HG03565 (cell line): ENCODE measurements around the gene CHKB.

ENCODE experiments used
- ATAC-seq: cut with Tn5 transposase; IDR thresholded peaks from one replicate; pipeline ENCODE4 v1.9.1; 2021; ENCODE audit warnings: mild to moderate bottlenecking, moderate library complexity; ENCODE audit not compliant: unreplicated experiment

Gene CHKB

GRCh38 chr22:50600538-50600937, 17.9 kb upstream of the CHKB start, which contains the start of gene MAPK8IP2:
TSS of gene MAPK8IP2 (plus strand) at chr22:50600793. CDS start at chr22:50600819, 26 bp downstream.
- ATAC-seq: no peak

GRCh38 chr22:50599816-50600455, 17.3 kb upstream of the CHKB start:
- no peak for ATAC-seq

GRCh38 chr22:50597097-50597496, 14.4 kb upstream of the CHKB start:
- no peak for ATAC-seq

GRCh38 chr22:50595189-50595588, 12.5 kb upstream of the CHKB start:
- no peak for ATAC-seq

GRCh38 chr22:50587407-50587806, 4.8 kb upstream of the CHKB start:
- ATAC-seq: no peak

DNA sequence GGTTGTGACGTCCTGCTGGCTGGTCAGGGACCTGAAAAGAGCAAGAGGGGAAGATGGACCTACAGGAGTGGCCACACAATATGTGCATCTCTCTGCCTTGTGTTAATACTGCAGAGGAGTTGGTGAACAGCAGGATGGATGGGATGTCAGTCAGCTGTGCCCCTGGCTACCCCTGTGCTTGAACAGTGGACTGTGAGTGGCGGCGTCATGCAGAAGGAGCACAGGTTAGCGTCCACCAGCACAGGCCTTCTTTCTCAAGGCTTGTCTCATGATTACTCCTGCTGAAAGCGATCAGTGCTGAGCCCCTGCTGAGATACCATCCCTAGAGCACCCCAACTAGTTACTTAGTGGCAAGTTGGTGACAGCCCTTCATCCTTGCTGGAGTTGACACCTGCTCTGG, 3.8 kb upstream of the CHKB start:
- ATAC-seq: no peak

GRCh38 chr22:50585781-50586180, 3.1 kb upstream of the CHKB start:
- no peak for ATAC-seq

- no peak for ATAC-seq
Observed at GRCh38 chr22:50585238-50585637, 2.6 kb upstream of the CHKB start.

DNA sequence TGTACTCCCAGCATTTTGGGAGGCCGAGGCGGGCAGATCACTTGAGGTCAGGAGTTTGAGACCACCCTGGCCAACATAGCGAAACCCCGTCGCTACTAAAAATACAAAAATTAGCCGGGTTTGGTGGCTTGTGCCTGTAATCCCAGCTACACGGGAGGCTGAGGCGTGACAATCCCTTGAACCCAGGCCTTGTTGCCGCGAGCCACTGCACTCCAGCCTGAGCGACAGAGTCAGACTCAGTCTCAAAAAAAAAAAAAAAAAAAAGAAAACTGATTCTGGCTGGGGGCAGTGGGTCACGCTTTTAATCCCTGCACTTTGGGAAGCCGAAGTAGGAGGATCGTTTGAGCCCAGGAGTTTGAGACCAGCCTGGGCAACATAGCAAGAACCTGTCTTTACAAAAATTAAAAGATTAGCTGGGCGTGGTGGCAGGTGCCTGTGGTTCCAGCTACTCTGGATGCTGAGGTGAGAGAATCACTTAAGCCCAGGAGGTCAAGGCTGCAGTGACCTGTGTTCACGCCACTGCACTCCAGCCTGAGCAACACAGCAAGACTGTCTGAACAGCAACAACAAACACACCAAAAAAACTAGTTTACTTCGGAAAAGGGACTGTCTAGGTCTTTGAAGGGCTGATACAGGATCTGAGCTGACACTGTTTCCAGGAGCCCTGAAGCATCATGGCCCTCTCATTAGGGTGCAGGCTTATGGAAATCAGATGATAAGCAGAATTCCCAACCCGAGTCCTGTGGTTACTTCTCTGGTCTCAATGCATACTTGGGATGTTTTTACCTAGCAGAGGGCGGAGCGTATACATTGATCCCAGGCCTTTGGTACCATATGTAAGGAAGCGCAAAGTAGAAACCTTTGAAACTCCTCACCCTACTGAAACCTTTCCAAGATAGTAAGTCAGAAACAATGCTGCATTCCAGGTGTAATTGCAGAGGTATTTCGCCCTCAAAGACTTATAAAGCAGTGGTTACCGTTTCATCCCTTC, 1.8 kb upstream of the CHKB start:
- ATAC-seq: no peak

DNA sequence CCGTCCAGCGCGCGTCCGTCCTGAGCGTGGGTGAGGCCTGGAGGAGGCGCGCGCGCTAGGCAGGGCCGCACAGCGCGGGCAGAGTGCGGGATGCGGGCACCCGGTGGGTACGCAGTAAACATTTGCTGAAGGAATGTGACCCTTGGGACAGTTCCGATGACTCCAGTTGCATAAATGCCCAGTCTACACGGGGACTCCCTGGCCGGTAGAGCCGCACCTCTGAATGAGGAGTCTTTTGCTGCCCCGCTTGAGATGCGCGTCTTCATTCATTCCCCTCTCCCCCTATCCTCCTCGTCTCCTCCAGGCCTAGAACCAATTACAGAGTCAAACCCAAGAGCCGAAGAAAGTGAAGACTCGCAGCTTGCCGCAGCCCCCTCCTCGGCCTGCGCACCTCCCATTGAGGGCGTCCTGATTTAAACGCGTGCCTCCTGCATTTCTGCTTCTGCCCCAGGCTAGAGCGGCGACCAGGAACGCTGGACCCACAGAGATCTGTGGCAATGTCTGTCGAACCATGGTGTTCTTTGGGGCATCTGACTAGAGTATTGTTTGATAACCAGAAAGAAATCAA, 729 bp upstream of the CHKB start:
- peak; percentile 23 for ATAC-seq

DNA sequence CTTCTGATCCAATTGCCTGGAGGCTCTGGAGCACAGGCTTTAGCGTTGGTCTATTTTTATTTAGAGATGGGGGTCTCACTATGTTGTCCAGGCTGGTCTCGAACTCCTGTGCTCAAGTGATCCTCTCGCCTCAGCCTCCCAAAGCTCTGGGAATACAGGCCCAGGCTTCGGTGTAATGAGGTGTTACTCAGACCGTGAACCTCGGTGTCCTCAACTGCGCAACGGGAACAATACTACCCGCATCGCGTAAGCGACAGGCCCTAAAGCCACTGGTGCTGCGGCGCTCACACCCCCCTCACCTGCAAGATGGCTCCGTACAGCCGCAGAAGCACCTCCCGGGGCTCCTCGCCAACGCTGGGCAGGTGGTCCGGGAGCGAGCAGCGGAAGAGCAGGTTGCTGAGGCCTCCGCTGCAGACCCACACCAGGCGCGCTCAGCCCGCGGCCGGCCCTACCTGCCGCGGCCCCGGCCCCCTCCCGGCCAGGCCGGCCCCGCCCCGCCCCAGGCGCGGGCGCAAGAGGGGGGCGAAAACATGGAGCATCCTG, 628 bp downstream of the CHKB start:
- no peak for ATAC-seq

GRCh38 chr22:50581031-50581949, 1.4 kb downstream of the CHKB start:
- no peak for ATAC-seq

- no peak for ATAC-seq
Observed at GRCh38 chr22:50579752-50580151, 2.9 kb downstream of the CHKB start.

GRCh38 chr22:50578776-50579310, 3.8 kb downstream of the CHKB start:
- ATAC-seq: no peak

DNA sequence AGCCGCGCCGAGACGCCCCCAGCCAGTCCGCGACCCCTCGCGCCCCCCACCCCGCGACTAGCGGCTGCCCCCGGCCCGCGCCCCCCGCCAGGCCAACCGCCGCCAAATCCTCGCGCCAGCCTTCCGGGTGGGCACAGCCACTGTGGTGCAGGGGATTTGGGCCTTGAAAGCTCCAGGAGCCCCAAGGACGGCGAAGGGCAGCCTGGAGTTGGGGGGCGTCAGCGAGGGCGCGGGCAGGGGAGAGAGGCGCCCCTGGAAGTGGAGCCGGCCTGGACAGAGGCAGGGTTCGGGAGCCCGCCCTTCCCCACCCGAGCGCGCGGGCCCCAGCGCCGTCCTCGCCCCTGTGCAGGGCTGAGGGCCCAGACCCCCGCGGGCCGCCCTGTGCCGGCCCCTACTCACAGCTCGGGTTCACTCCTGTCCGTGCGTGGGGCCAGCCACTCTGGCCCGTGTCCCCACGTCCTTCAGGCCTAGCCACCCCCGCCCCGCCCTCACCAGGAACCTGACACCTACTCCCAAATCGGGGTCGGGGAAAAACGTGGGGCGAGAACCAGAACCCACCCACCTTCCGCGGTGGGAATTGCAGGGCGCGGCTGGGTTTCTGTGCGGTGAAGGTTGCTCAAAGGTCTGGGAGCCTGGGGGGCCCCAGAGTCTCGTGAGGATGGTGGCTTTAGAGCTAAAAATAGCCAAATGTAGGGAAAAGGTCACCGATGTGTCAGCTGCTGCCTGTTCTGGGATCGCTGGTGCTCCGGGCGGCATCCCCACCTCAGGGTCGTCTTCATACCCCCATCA, 4.5 kb downstream of the CHKB start, which contains the start of gene CPT1B:
CPT1B (minus strand) TSS at position 441 of the 789 bp plus-strand sequence. CDS start 512 bp downstream, outside the sequence.
- no peak for ATAC-seq

DNA sequence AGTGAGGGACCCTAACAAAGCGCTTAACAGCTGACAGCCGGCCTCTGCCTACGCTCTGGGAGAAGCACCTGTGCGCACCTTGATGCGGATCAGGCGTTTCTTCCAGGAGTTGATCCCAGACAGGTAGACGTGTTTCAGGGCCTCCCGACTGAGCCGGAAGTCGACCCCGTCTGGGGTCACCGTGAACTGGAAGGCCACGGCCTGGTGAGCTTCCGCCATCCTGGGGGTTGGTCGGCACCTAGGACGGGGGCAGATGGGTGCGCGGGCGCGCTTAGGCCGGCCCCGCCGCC, 5.0 kb downstream of the CHKB start:
- ATAC-seq: no peak

GRCh38 chr22:50576806-50577696, 5.6 kb downstream of the CHKB start:
- no peak for ATAC-seq

- ATAC-seq: no peak
Observed at GRCh38 chr22:50576070-50576469, 6.6 kb downstream of the CHKB start.
